Stimulated activated CD8-positive, alpha-beta memory T cell treated with anti-CD3 and anti-CD28 coated beads, Interleukin-4, amount 100 ng/mL, for 4 hours (primary cell): ENCODE results near the gene LAMA2.
"Not testable (repeated sequence)": the region's sequence is repeated elsewhere in the genome, so short reads cannot be mapped to it uniquely, and the experiment has no call there.

Source experiments
- DNase-seq, 2 donors: peaks; one replicate each; pipeline ENCODE4 v3.0.0-alpha.2; 2020; ENCODE audit warnings: low read depth in 2 of 2, low spot score in 1 of 2

LAMA2 gene

GRCh38 chr6:129073691-129074395 is 190.9 kb downstream of the LAMA2 start:
- no peak for DNase-seq

GRCh38 chr6:129084406-129084805 is 201.5 kb downstream of the LAMA2 start:
- DNase-seq, result no peak

- DNase-seq, result not testable (repeated sequence)
Measured at GRCh38 chr6:129088481-129088880, 205.5 kb downstream of the LAMA2 start.

- DNase-seq, result no peak
Measured at GRCh38 chr6:129089357-129089756, 206.4 kb downstream of the LAMA2 start.

- no peak for DNase-seq
Measured at GRCh38 chr6:129094147-129094546, 211.2 kb downstream of the LAMA2 start.

- no peak for DNase-seq
Measured at GRCh38 chr6:129096651-129097290, 213.8 kb downstream of the LAMA2 start.

- DNase-seq, result no peak
Measured at GRCh38 chr6:129098061-129098553, 215.2 kb downstream of the LAMA2 start.

GRCh38 chr6:129099696-129100095 is 216.8 kb downstream of the LAMA2 start:
- no peak for DNase-seq

GRCh38 chr6:129100164-129100563 is 217.2 kb downstream of the LAMA2 start:
- DNase-seq, result no peak

GRCh38 chr6:129102741-129103140 is 219.8 kb downstream of the LAMA2 start:
- DNase-seq, result no peak

- DNase-seq, result no peak
Measured at GRCh38 chr6:129104131-129104530, 221.2 kb downstream of the LAMA2 start.

GRCh38 chr6:129104560-129104959 is 221.6 kb downstream of the LAMA2 start:
- DNase-seq, result no peak

- DNase-seq, result no peak
Measured at GRCh38 chr6:129105035-129105434, 222.1 kb downstream of the LAMA2 start.

- no peak for DNase-seq
Measured at GRCh38 chr6:129105793-129106192, 222.9 kb downstream of the LAMA2 start.

- DNase-seq, result no peak
Measured at GRCh38 chr6:129108337-129108736, 225.4 kb downstream of the LAMA2 start.

GRCh38 chr6:129110690-129111343 is 227.9 kb downstream of the LAMA2 start:
- DNase-seq, result no peak

GRCh38 chr6:129111346-129111745 is 228.4 kb downstream of the LAMA2 start:
- DNase-seq, result no peak

- DNase-seq, result no peak
Measured at GRCh38 chr6:129111853-129112252, 228.9 kb downstream of the LAMA2 start.

- no peak for DNase-seq
Measured at GRCh38 chr6:129112591-129112990, 229.7 kb downstream of the LAMA2 start.

- no peak for DNase-seq
Measured at GRCh38 chr6:129113637-129114036, 230.7 kb downstream of the LAMA2 start.

GRCh38 chr6:129114636-129115391 is 231.9 kb downstream of the LAMA2 start:
- no peak for DNase-seq
